Measurements from ENCODE around the gene SPOCK3.
A peak's percentile ranks its signal among the peaks of the same experiment; 100 is the strongest.

SPOCK3 gene

DNA sequence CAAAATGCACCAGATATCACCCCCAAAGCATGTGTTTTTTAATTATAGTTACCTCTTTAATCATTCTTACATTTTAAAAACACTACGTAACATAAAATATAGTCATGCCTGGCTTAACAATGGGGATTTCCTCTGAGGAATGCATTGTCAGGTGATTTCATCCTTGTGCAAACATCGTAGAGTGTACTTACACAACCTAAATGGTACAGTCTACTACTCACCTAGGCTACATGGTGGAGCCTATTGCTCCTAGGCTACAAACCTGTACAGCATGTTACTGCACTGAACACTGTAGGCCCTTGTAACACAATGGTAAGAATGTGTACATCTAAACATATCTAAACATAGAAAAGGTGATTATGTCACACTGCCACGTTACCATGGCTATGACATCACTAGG, 208.6 kb downstream of the SPOCK3 start:
- Histone ChIP-seq H3K27ac (ENCODE audit: low read depth, low read length, poor library complexity, severe bottlenecking) (no peak overlapping the region), H2AFZ (ENCODE audit: low read length) (no peak overlapping the region), H4K20me1 (ENCODE audit: insufficient read depth, low read length) (no peaks in the 10 kb centered on the region), H3K9me2 (ENCODE audit: low read depth, low read length) (no peaks in the 10 kb centered on the region), H3K4me1 (ENCODE audit: insufficient read depth, low read length, severe bottlenecking) (peaks cover 11% of the 10 kb centered on the region), H3K36me3 (ENCODE audit: insufficient read depth, low read length) (no peaks in the 10 kb centered on the region), H3K9me3 (ENCODE audit: low read length) (no peaks in the 10 kb centered on the region), H3K79me2 (ENCODE audit: insufficient read depth, low read length) (no peaks in the 10 kb centered on the region), H3K9ac (ENCODE audit: low read length) (no peak overlapping the region), H3K27me3 (ENCODE audit: insufficient read depth, low read length) (no peaks in the 10 kb centered on the region), H3F3A (ENCODE audit: insufficient read depth, low read length) (no peaks in the 10 kb centered on the region), H3K4me2 (ENCODE audit: low read length) (no peak overlapping the region), H3K4me3 (ENCODE audit: low read depth, low read length, poor library complexity, severe bottlenecking) (no peak overlapping the region)
- no peak for TF ChIP-seq EZH2 (IDR thresholded peaks at IDR 0.05; ENCODE audit: borderline replicate concordance, low read length)
- TF ChIP-seq, protein P1, sequence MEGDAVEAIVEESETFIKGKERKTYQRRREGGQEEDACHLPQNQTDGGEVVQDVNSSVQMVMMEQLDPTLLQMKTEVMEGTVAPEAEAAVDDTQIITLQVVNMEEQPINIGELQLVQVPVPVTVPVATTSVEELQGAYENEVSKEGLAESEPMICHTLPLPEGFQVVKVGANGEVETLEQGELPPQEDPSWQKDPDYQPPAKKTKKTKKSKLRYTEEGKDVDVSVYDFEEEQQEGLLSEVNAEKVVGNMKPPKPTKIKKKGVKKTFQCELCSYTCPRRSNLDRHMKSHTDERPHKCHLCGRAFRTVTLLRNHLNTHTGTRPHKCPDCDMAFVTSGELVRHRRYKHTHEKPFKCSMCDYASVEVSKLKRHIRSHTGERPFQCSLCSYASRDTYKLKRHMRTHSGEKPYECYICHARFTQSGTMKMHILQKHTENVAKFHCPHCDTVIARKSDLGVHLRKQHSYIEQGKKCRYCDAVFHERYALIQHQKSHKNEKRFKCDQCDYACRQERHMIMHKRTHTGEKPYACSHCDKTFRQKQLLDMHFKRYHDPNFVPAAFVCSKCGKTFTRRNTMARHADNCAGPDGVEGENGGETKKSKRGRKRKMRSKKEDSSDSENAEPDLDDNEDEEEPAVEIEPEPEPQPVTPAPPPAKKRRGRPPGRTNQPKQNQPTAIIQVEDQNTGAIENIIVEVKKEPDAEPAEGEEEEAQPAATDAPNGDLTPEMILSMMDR (IDR thresholded peaks at IDR 0.05; ENCODE audit: low read length) = no peak

- no peaks in the 10 kb centered on the region for H3K9me2 ChIP-seq (ENCODE audit: low read depth, low read length)
- peaks cover 24% of the 10 kb centered on the region for H3K4me1 ChIP-seq (ENCODE audit: insufficient read depth, low read length, severe bottlenecking)
- H2AFZ ChIP-seq (ENCODE audit: low read length) = no peak overlapping the region
- no peak overlapping the region for H3K4me3 ChIP-seq (ENCODE audit: low read depth, low read length, poor library complexity, severe bottlenecking)
- H3F3A ChIP-seq (ENCODE audit: insufficient read depth, low read length) = no peaks in the 10 kb centered on the region
- H3K36me3 ChIP-seq (ENCODE audit: insufficient read depth, low read length) = no peaks in the 10 kb centered on the region
- no peaks in the 10 kb centered on the region for H4K20me1 ChIP-seq (ENCODE audit: insufficient read depth, low read length)
- no peak overlapping the region; the same call in 1 of the 2 replicates for H3K4me2 ChIP-seq (ENCODE audit: low read length)
- H3K9me3 ChIP-seq (ENCODE audit: low read length) = no peaks in the 10 kb centered on the region
- no peak overlapping the region for H3K27ac ChIP-seq (ENCODE audit: low read depth, low read length, poor library complexity, severe bottlenecking)
- no peak overlapping the region for H3K9ac ChIP-seq (ENCODE audit: low read length)
- no peaks in the 10 kb centered on the region for H3K79me2 ChIP-seq (ENCODE audit: insufficient read depth, low read length)
- TF ChIP-seq EZH2 (IDR thresholded peaks at IDR 0.05; ENCODE audit: borderline replicate concordance, low read length) = no peak
- TF ChIP-seq, protein P1 (IDR thresholded peaks at IDR 0.05; ENCODE audit: low read length) = no peak
- H3K27me3 ChIP-seq (ENCODE audit: insufficient read depth, low read length) = no peaks in the 10 kb centered on the region
Observed at GRCh38 chr4:167023364-167023925, 210.8 kb downstream of the SPOCK3 start.

DNA sequence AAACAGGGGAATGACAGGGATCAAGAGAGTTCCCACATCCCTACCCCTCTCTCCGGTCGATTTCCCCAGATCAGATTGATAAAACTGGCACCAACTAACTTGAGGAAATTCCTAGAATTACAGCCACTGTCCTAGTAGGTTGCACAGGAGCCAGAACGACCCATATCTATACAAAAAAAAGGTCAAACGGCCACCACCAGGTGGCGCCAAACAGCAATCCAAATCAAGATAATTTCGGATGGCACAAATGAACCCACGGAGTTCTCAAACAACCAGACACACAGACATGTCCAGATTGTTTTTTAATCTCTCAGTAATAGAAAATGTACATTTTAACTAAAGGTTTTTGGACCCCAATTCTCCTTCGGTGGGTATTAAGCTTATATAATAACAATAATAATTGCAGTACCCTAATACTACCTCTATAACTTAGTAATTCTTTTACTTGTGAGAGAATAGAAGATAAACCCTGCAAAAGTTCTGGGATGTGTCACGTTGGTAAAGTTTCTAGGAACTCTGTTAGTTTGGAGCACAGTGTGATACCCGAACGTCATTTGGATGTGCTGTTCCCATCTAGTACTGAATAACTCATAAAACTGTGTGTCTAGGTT, 212.6 kb downstream of the SPOCK3 start:
- Histone ChIP-seq H2AFZ (ENCODE audit: low read length) (no peak overlapping the region), H3K4me3 (ENCODE audit: low read depth, low read length, poor library complexity, severe bottlenecking) (no peak overlapping the region), H4K20me1 (ENCODE audit: insufficient read depth, low read length) (no peaks in the 10 kb centered on the region), H3K9me3 (ENCODE audit: low read length) (no peaks in the 10 kb centered on the region), H3K36me3 (ENCODE audit: insufficient read depth, low read length) (no peaks in the 10 kb centered on the region), H3K4me2 (ENCODE audit: low read length) (no peak overlapping the region), H3K9me2 (ENCODE audit: low read depth, low read length) (no peaks in the 10 kb centered on the region), H3F3A (ENCODE audit: insufficient read depth, low read length) (no peaks in the 10 kb centered on the region), H3K27ac (ENCODE audit: low read depth, low read length, poor library complexity, severe bottlenecking) (no peak overlapping the region), H3K9ac (ENCODE audit: low read length) (no peak overlapping the region), H3K4me1 (ENCODE audit: insufficient read depth, low read length, severe bottlenecking) (peaks cover 24% of the 10 kb centered on the region), H3K27me3 (ENCODE audit: insufficient read depth, low read length) (no peaks in the 10 kb centered on the region), H3K79me2 (ENCODE audit: insufficient read depth, low read length) (no peaks in the 10 kb centered on the region)
- TF ChIP-seq EZH2 (IDR thresholded peaks at IDR 0.05; ENCODE audit: borderline replicate concordance, low read length) = no peak
- TF ChIP-seq, protein P1 (IDR thresholded peaks at IDR 0.05; ENCODE audit: low read length) = peak; percentile 87

Data from OCI-LY1 (cell line).